GM12864 (cell line): ENCODE data around the gene LGR6.

Experiments used
- DNase-seq: peaks from one replicate; pipeline ENCODE4 v3.0.0-alpha.2; 2011; ENCODE audit warnings: low read depth
- H3K4me3 ChIP-seq: 2 replicates; pipeline ENCODE4 v1.5.1; 2011; ENCODE audit warnings: mild to moderate bottlenecking, low read depth, low read length, control low read depth
- TF ChIP-seq, protein P1 (sequence below): IDR thresholded peaks from 2 replicates; pipeline ENCODE4 v1.5.1; 2011; ENCODE audit warnings: low read depth, mild to moderate bottlenecking, moderate library complexity, low read length, control low read depth, inconsistent platforms; ENCODE audit errors: missing control alignments

Gene LGR6

DNA sequence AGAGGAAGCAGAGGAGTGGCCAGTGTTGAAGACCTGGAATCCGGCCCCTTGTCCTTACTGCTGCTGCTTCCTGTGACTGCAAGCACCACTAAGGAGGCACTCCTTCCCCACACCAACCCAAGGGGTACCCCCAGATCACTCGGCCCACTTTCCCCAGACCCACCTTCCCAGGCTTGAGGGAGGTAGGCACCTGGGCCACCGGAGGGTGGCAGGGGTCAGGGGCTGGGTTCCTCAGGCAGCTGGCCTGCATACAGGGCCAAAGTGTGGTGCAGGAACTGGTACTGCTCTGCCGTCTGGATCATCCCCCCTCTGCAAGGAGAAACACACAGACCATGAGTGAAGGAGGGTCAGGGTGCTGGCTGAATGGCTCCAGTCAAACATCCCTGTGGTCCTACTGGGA lies 45.2 kb upstream of the LGR6 start:
- no peak for DNase-seq
- TF ChIP-seq, protein P1, sequence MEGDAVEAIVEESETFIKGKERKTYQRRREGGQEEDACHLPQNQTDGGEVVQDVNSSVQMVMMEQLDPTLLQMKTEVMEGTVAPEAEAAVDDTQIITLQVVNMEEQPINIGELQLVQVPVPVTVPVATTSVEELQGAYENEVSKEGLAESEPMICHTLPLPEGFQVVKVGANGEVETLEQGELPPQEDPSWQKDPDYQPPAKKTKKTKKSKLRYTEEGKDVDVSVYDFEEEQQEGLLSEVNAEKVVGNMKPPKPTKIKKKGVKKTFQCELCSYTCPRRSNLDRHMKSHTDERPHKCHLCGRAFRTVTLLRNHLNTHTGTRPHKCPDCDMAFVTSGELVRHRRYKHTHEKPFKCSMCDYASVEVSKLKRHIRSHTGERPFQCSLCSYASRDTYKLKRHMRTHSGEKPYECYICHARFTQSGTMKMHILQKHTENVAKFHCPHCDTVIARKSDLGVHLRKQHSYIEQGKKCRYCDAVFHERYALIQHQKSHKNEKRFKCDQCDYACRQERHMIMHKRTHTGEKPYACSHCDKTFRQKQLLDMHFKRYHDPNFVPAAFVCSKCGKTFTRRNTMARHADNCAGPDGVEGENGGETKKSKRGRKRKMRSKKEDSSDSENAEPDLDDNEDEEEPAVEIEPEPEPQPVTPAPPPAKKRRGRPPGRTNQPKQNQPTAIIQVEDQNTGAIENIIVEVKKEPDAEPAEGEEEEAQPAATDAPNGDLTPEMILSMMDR: no peak
- no peak overlapping the region for H3K4me3 ChIP-seq

DNA sequence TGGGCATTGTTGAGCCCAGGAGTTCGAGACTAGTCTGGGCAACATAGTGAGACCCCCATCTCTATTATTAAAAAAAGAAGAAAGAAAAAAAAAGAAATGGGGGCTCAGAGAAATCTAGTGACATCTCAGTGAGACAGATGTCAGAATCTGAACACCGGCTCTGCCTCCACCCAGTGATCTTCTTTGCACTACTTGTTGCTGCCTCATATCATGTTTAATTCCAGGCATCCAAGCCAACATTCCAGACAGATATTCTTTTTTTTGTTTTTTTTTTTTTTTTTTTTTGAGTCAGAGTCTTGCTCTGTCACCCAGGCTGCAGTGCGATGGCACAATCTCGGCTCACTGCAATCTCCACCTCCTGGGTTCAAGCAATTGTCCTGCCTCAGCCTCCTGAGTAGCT lies 44.0 kb upstream of the LGR6 start:
- TF ChIP-seq, protein P1: no peak
- H3K4me3 ChIP-seq: no peak overlapping the region
- DNase-seq: no peak

DNA sequence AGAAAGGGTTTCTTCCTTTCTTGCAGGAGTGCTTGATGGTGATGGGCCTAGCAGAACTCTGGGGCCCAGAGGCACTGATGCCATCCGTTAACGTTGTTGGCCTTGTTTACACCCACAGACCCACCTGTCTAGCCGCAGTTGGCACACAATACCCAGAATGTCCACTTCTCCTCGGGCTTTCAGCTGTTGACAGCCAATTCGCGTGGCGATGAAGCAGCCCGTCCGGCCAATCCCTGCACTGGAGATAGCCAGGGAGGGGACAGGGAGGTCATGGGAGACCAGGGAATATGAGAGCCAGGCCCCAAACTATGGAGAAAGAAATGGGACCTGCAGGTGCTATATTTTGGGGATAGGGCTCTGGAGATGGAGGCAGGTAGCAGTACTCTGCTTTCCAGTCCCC lies 43.4 kb upstream of the LGR6 start:
- DNase-seq: no peak
- H3K4me3 ChIP-seq: no peak overlapping the region
- TF ChIP-seq, protein P1: no peak

DNA sequence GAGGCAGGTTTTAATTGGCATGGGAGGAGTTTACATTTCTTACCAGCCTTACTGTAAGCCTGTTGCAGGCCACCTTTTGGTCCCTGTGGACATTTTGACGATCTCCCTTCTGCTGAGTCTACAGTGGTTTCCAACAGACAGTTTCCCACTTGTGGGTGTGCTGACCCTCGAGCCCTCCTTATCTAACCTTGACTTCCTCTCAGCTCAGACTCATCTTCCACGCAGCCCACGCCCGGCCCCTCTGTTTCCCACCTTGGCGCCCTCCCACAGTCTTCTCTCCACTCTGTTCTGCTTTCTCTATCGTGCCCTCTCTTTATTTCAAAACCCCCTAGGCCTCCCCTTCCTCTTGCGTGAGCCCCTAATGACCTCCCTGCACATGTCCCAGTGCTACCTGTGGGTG lies 43.0 kb upstream of the LGR6 start:
- TF ChIP-seq, protein P1: no peak
- no peak overlapping the region for H3K4me3 ChIP-seq
- DNase-seq: no peak

DNA sequence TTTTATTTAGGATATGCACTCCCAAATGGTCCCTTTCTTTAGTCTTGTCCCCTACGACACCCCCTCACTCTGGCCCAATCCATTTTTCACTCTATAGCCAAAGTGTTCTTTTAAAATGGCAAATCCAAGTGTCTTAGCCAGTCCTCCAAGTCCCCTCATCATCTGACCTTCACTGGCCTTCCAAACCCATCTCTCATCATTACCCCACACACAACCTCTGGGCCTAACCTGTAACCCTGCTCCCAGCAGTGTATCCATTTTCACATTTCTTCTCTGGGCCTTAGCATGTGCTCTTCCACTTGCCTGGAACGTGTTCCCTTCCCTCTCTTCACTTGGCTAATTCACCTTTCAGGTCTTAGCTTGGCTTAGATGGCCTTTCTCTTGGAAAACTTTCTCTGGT lies 42.6 kb upstream of the LGR6 start:
- TF ChIP-seq, protein P1: no peak
- H3K4me3 ChIP-seq: no peak overlapping the region
- no peak for DNase-seq

DNA sequence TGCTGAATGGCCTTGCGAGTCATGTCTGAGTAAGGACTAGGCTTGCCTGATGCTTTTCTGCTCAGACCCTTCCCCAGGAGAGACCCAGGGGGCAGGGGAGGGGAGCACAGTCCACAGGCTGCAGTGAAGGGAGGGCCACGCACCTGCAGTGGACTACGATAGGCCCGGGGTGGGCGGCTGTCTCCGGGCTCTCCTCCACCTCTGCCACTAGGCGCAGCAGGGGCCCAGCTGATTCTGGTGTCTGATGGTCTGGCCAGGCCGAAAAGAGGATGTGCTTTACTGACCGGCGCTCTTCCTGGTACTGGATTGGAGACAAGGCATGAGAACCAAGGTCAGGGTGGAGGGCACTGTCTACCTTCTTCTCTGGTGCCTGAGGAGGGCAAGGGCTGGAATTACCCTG lies 41.2 kb upstream of the LGR6 start:
- TF ChIP-seq, protein P1: no peak
- DNase-seq: no peak
- H3K4me3 ChIP-seq: no peak overlapping the region

DNA sequence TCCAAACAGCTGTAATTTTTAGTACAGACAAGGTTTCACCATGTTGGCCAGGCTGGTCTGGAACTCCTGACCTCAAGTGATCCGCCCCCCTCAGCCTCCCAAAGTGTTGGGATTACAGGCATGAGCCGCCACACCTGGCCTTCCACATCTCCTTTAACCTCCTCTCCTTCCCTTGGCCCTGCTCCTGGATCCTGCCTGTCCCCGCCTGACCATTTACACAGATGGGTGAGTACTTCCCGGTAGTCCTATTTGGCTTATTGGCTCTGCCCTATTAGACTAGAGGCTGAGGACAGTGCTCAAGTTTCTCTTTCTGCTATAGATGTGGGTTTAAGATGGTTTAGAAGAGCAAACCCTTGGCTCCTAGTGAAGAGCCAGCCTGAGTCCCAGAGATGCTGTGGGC lies 40.3 kb upstream of the LGR6 start:
- DNase-seq: no peak
- no peak overlapping the region for H3K4me3 ChIP-seq
- TF ChIP-seq, protein P1: no peak
